Activated CD8-positive, alpha-beta T cell treated with anti-CD3 and anti-CD28 coated beads for 36 hours (primary cell): ENCODE measurements around the gene TAAR5. TPM values are rescaled to one million over a fixed set of nuclear protein-coding genes. Genes with fewer than 3 reads are reported as not detected.
"Not testable (repeated sequence)": the region's sequence is repeated elsewhere in the genome, so short reads cannot be mapped to it uniquely, and the experiment has no call there.

ENCODE experiments used
- ATAC-seq: fragments of 200-7000 bp; cut with Tn5 transposase; one replicate; pipeline ENCODE4 v1.10.0; 2021; ENCODE audit warnings: mild to moderate bottlenecking, moderate library complexity
- CTCF ChIA-PET: fragments of 350-600 bp; sonication (Branson Sonifier 250); formaldehyde crosslinking; loops from one replicate; lab custom pipeline; 2021; ENCODE audit warnings: antibody characterized with exemption; lab: Charles Lee
- POLR2A ChIA-PET: fragments of 350-600 bp; sonication (Branson Sonifier 250); formaldehyde crosslinking; loops from one replicate; lab custom pipeline; 2021; ENCODE audit warnings: antibody characterized with exemption; lab: Charles Lee
- DNase-seq: peaks from one replicate; pipeline ENCODE4 v3.0.0-alpha.2; 2020
- H3K27ac Mint-ChIP-seq: one replicate; pipeline ENCODE4 v1.8.0; 2021; ENCODE audit warnings: mild to moderate bottlenecking, mixed read lengths
- H3K27me3 Mint-ChIP-seq: one replicate; pipeline ENCODE4 v1.8.0; 2021; ENCODE audit warnings: mixed read lengths
- H3K36me3 Mint-ChIP-seq: one replicate; pipeline ENCODE4 v1.8.0; 2021; ENCODE audit warnings: low read depth, mixed read lengths
- H3K4me1 Mint-ChIP-seq: one replicate; pipeline ENCODE4 v1.8.0; 2021; ENCODE audit warnings: low read depth, mixed read lengths
- H3K4me3 Mint-ChIP-seq: one replicate; pipeline ENCODE4 v1.8.0; 2021; ENCODE audit warnings: mild to moderate bottlenecking, moderate library complexity, mixed read lengths
- H3K9me3 Mint-ChIP-seq: one replicate; pipeline ENCODE4 v1.8.0; 2021; ENCODE audit warnings: mixed read lengths
- intact Hi-C: fragments of 100-400 bp; cut with micrococcal nuclease; formaldehyde crosslinking; loops from one replicate; pipeline ENCODE4 v1.10.0; 2022
- total RNA-seq, 2 experiments: library from RNA; stranded (reverse); gene quantifications; one replicate each; pipeline ENCODE4 v1.2.3, GENCODE V29; 2021
- TF ChIP-seq, protein P1 (sequence below): fragments of 200-600 bp; IDR thresholded peaks from one replicate; pipeline ENCODE4 v1.8.0; 2022; ENCODE audit warnings: antibody characterized with exemption, mild to moderate bottlenecking

The TAAR5 gene, protein sequence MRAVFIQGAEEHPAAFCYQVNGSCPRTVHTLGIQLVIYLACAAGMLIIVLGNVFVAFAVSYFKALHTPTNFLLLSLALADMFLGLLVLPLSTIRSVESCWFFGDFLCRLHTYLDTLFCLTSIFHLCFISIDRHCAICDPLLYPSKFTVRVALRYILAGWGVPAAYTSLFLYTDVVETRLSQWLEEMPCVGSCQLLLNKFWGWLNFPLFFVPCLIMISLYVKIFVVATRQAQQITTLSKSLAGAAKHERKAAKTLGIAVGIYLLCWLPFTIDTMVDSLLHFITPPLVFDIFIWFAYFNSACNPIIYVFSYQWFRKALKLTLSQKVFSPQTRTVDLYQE
- total RNA-seq = not detected

- CTCF ChIA-PET = no interaction called here
- Mint-ChIP-seq H3K27ac (no peak within 1 kb of the TSS), H3K36me3 (no peaks in the 10 kb centered on the region), H3K27me3 (peaks cover 8% of the 10 kb centered on the region), H3K4me3 (no peak within 1 kb of the TSS), H3K4me1 (no peaks in the 10 kb centered on the region), H3K9me3 (no peaks in the 10 kb centered on the region)
- intact Hi-C loops = no loop called here
- POLR2A ChIA-PET = no interaction called here
- ATAC-seq = no peak
- TF ChIP-seq, protein P1, sequence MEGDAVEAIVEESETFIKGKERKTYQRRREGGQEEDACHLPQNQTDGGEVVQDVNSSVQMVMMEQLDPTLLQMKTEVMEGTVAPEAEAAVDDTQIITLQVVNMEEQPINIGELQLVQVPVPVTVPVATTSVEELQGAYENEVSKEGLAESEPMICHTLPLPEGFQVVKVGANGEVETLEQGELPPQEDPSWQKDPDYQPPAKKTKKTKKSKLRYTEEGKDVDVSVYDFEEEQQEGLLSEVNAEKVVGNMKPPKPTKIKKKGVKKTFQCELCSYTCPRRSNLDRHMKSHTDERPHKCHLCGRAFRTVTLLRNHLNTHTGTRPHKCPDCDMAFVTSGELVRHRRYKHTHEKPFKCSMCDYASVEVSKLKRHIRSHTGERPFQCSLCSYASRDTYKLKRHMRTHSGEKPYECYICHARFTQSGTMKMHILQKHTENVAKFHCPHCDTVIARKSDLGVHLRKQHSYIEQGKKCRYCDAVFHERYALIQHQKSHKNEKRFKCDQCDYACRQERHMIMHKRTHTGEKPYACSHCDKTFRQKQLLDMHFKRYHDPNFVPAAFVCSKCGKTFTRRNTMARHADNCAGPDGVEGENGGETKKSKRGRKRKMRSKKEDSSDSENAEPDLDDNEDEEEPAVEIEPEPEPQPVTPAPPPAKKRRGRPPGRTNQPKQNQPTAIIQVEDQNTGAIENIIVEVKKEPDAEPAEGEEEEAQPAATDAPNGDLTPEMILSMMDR = no peak
- DNase-seq = no peak
Observed at GRCh38 chr6:132589454-132589853, at the start of gene TAAR5. TAAR5 (minus strand) TSS chr6:132589741; CDS start chr6:132589686, 55 bp downstream.

GRCh38 chr6:132637135-132637534 is 47.6 kb upstream of the TAAR5 start:
- ATAC-seq, H3K4me3 Mint-ChIP-seq, H3K9me3 Mint-ChIP-seq, POLR2A ChIA-PET, H3K27ac Mint-ChIP-seq, H3K36me3 Mint-ChIP-seq, H3K4me1 Mint-ChIP-seq, intact Hi-C loops, DNase-seq: not testable (repeated sequence)
- peaks cover 21% of the 10 kb centered on the region for H3K27me3 Mint-ChIP-seq
- CTCF ChIA-PET = interaction anchor here (1.0 kb wide), 1 partner anchor 40 kb away, joined by 3 read pairs; no protein-coding TSS in a partner anchor

- H3K9me3 Mint-ChIP-seq, DNase-seq, H3K27ac Mint-ChIP-seq, ATAC-seq, H3K4me1 Mint-ChIP-seq, H3K4me3 Mint-ChIP-seq, H3K36me3 Mint-ChIP-seq, intact Hi-C loops: not testable (repeated sequence)
- ChIA-PET POLR2A (interaction anchor here (1.2 kb wide), 1 partner anchor 20 kb away, joined by 3 read pairs; no protein-coding TSS in a partner anchor), CTCF (interaction anchor here (1.0 kb wide), 1 partner anchor 38 kb away, joined by 3 read pairs; no protein-coding TSS in a partner anchor)
- H3K27me3 Mint-ChIP-seq = peaks cover 20% of the 10 kb centered on the region
Observed at GRCh38 chr6:132635906-132636305, 46.4 kb upstream of the TAAR5 start.

GRCh38 chr6:132635288-132635687 is 45.7 kb upstream of the TAAR5 start:
- POLR2A ChIA-PET, H3K36me3 Mint-ChIP-seq, H3K9me3 Mint-ChIP-seq, intact Hi-C loops, ATAC-seq, DNase-seq, H3K4me1 Mint-ChIP-seq, H3K4me3 Mint-ChIP-seq, CTCF ChIA-PET, H3K27ac Mint-ChIP-seq: not testable (repeated sequence)
- H3K27me3 Mint-ChIP-seq = peaks cover 20% of the 10 kb centered on the region

DNA sequence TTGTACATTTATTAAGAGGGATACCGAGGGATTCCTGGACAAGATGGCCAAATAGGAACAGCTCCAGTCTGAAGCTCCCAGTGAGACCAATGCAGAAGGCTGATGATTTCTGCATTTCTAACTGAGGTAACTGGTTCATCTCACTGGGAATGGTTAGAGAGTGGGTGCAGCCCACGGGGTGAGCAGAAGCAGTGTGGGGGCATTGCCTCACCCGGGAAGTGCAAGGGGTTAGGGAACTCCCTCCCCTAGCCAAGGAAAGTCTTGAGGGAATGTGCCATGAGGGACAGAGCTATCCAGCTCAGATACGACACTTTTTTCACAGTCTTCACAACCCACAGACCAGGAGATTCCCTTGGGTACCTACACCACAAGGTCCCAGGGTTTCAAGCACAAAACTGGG is 45.3 kb upstream of the TAAR5 start:
- ATAC-seq = no peak
- no peaks in the 10 kb centered on the region for H3K9me3 Mint-ChIP-seq
- DNase-seq = no peak
- H3K27ac Mint-ChIP-seq = no peak overlapping the region
- H3K4me3 Mint-ChIP-seq = no peak overlapping the region
- H3K36me3 Mint-ChIP-seq = no peaks in the 10 kb centered on the region
- intact Hi-C loops = no loop called here
- CTCF ChIA-PET = interaction anchor here (1.2 kb wide), 1 partner anchor 11 kb away, joined by 3 read pairs; no protein-coding TSS in a partner anchor
- TF ChIP-seq, protein P1 = no peak
- POLR2A ChIA-PET = no interaction called here
- H3K27me3 Mint-ChIP-seq = peaks cover 20% of the 10 kb centered on the region
- no peaks in the 10 kb centered on the region for H3K4me1 Mint-ChIP-seq

DNA sequence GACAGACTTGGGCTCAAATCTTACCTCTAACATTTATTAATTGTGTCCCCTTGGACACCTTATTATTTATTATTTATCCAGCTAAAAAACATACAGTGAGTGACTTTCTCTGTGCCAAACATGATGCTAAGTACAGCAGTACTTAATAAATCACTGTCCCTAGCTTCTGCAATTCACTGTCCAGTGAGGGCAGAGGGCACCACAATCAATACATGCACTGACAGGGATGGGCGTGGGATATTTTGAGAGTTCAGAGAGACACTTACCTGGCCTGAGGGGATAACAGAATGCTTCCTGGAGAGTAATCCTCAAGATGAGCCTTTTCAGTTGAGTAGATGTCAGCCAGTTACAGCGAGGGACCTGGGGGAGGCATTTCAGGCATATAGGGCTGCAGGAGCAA is 43.8 kb upstream of the TAAR5 start:
- H3K9me3 Mint-ChIP-seq = no peaks in the 10 kb centered on the region
- DNase-seq (no peak), ATAC-seq (no peak)
- POLR2A ChIA-PET = no interaction called here
- intact Hi-C loops = no loop called here
- no peaks in the 10 kb centered on the region for H3K4me1 Mint-ChIP-seq
- H3K4me3 Mint-ChIP-seq = no peak overlapping the region
- H3K27me3 Mint-ChIP-seq = peaks cover 24% of the 10 kb centered on the region
- TF ChIP-seq, protein P1 = no peak
- H3K27ac Mint-ChIP-seq = no peak overlapping the region
- CTCF ChIA-PET = interaction anchor here (1.2 kb wide), 1 partner anchor 13 kb away, joined by 3 read pairs; no protein-coding TSS in a partner anchor
- H3K36me3 Mint-ChIP-seq = no peaks in the 10 kb centered on the region
